OCI-LY7 (cell line): Measurements from ENCODE around the gene PRELID2.

ENCODE experiments used
- CTCF ChIP-seq: fragments of 200-600 bp; sonication (generic); conservative IDR thresholded peaks from 2 replicates; pipeline ENCODE4 v1.5.1; 2014; ENCODE audit warnings: mild to moderate bottlenecking, antibody characterized with exemption, low read length, moderate library complexity, mixed read lengths
- EZH2phosphoT487 ChIP-seq: fragments of 200-600 bp; sonication (generic); IDR thresholded peaks from 2 replicates; pipeline ENCODE4 v1.6.1; 2018; ENCODE audit warnings: low read depth, borderline replicate concordance, mild to moderate bottlenecking, mixed run types, antibody characterized with exemption, low read length, moderate library complexity, mixed read lengths

DNA sequence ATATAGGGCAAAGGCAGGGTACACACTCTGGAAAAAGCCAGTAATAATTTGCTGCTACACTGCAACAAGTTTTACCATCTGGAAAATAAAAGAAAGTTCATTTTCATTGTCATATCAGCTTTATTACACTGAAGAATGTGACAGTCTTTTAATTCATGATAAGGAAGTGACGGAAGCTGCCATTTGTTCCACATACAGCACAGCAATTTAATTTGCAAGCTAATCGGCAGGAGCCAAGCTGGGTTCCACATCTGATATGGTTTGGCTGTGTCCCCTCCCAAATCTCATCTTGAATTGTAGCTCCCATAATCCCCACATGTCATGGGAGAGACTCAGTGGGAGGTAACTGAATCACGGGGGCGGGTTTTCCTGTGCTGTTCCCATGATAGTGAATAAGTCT, 16.5 kb downstream of the PRELID2 start:
- TF ChIP-seq CTCF (no peak), EZH2phosphoT487 (no peak)
